ENCODE data around the gene NCOR1.
"Not testable (repeated sequence)": the region's sequence is repeated elsewhere in the genome, so short reads cannot be mapped to it uniquely, and the experiment has no call there.

The NCOR1 gene

DNA sequence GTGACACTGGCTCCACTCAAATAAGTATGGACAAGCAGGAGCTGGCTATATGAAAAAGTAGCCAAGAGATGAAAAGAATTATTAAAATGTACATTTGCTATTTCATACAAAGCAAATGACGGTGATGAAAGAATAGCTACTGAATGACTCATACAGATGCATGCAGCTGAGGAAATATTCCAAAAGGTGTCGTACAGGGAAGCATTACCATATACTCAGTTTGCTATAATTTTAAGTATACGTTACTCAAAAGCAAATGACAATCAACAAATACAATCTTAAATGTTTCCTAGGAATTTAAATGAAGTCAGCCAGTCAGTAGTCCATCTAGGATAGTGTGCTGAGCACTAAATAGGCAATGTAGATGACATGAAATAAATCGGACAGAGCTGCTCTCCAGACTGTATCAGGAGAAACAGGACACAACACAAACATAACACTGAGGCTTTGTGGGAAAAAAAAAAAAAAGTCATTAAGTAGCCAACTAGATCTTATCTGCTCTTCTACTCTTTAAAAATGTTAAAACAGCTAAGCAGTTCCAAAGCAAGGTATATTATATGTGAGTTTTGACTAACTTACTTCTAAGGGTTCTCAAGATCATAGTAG lies 65.0 kb downstream of the NCOR1 start:
- no peak for DNase-seq (ENCODE audit: low read depth, low spot score)

GRCh38 chr17:16148596-16148995 lies 66.7 kb downstream of the NCOR1 start:
- DNase-seq (ENCODE audit: low read depth, low spot score) = no peak

DNA sequence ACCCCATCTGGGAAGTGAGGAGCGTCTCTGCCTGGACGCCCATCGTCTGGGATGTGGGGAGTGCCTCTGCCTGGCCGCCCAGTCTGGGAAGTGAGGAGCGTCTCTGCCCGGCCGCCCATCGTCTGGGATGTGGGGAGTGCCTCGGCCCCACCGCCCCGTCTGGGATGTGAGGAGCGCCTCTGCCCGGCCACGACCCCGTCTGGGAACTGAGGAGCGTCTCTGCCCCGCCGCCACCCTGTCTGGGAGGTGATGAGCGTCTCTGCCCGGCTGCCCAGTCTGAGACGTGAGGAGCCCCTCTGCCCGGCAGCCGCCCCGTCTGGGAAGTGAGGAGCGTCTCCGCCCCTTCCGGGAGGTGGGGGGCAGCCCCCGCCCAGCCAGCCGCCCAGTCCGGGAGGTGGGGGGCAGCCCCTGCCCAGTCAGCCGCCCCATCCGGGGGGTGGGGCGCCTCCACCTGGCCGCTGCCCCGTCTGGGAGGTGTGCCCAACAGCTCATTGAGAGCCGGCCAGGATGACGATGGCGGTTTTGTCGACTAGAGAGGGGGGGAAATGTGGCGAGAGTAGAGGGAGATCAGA lies 69.9 kb downstream of the NCOR1 start:
- not testable (repeated sequence) for DNase-seq (ENCODE audit: low read depth, low spot score)

- no peak for DNase-seq (ENCODE audit: low read depth, low spot score)
These were observed 73.6 kb downstream of the NCOR1 start for GRCh38 chr17:16141685-16142084.

GRCh38 chr17:16140854-16141253 lies 74.5 kb downstream of the NCOR1 start:
- DNase-seq (ENCODE audit: low read depth, low spot score) = no peak

DNA sequence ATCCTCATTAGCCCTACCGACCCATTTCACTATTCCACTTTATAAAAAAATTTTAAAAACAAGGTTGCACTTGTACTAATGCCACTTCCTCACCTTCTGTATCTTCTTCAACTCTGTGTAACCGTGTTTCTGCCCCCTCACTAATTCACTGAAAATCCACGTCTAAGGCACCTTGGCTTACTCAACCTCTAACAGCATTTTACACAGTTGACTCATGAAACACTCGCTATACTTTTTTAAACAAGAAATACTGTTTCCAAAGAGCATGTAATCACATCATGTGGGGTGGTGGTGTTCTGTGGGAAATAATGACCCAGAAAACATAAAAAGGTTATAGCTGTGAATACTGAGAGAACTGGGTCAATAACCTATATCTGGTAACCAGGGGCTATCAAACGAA lies 79.9 kb downstream of the NCOR1 start:
- DNase-seq (ENCODE audit: low read depth, low spot score) = no peak

- no peak for DNase-seq (ENCODE audit: low read depth, low spot score)
These were observed 83.7 kb downstream of the NCOR1 start for GRCh38 chr17:16131593-16131992.

GRCh38 chr17:16129441-16130205 lies 85.7 kb downstream of the NCOR1 start:
- DNase-seq (ENCODE audit: low read depth, low spot score) = no peak

DNA sequence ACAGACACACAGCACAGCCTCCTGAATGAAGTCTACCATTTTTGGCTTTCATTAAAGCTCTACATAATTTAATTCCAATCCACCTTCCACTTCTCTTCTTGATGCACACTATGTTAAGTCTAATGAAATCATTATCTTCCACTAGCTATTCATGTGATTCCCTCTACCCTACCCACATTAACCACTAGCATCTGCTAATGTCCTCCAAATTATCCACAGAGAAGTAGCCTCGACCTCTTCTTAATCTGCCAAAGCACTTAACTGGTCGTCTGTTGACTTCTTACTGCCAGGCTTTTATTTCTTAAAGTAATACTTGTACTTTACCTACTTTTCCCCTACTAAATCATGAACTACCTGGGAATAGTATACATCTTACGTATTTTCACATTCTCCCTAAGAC lies 91.8 kb downstream of the NCOR1 start:
- DNase-seq (ENCODE audit: low read depth, low spot score) = no peak

DNA sequence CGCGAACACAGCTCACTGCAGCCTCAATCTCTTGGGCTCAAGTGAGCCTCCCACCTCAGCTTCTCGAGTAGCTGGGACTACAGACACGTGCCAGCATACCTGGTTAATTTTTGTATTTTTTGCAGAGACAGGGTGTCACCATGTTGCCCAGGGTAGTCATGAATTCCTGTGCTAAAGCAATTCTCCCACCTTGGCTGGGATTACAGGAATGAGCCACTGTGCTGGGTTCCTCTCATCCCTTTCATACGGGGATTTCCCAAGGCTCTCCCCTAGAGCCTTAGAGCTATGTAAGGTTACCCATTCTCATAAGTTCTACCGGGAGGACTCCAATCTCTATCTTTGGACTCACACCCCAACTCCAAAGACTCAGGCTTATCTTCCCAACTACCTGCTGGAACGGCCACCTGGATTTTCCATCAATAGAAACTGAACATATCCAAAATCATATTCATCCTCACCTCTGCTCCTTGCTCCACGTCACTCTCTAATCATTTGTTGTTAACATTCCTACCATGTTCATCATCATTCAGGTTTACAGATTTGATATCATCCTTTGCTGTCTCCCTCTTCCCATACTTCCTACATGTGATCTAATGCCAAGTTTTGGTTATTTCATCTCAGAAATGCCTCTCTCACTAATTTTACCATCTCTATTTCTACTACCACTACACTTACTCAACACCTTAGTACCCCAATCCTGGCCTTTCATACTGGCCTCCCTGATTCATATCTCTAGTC lies 92.5 kb downstream of the NCOR1 start:
- DNase-seq (ENCODE audit: low read depth, low spot score) = no peak

- DNase-seq (ENCODE audit: low read depth, low spot score) = no peak
These were observed 93.4 kb downstream of the NCOR1 start for GRCh38 chr17:16121915-16122314.

- DNase-seq (ENCODE audit: low read depth, low spot score) = no peak
These were observed 94.4 kb downstream of the NCOR1 start for GRCh38 chr17:16120937-16121336.

GRCh38 chr17:16117149-16117548 lies 98.2 kb downstream of the NCOR1 start:
- no peak for DNase-seq (ENCODE audit: low read depth, low spot score)

DNA sequence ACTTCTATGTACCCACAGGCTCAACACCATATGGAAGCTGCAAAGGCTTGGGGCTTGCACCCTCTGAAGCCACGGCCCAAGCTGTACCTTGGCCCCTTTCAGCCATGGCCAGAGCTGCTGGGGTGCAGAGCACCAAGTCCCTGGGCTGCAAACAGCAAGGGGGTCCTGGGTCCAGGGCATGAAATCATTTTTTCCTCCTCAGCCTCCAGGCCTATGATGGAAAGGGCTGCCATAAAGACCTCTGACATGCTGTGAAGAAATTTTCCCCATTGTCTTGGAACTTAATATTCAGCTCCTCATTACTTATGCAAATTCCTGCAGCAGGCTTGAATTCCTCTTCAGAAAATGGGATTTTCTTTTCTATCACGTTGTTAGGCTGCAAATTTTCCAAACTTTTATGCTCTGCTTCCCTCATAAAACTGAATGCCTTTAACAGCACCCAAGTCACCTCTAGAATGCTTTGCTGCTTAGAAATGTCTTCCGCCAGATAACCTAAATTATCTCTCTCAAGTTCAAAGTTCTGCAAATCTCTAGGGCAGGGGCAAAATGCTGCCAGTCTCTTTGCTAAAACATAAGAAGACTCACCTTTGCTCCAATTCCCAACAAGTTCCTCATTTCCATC lies 100.1 kb downstream of the NCOR1 start:
- not testable (repeated sequence) for DNase-seq (ENCODE audit: low read depth, low spot score)

DNA sequence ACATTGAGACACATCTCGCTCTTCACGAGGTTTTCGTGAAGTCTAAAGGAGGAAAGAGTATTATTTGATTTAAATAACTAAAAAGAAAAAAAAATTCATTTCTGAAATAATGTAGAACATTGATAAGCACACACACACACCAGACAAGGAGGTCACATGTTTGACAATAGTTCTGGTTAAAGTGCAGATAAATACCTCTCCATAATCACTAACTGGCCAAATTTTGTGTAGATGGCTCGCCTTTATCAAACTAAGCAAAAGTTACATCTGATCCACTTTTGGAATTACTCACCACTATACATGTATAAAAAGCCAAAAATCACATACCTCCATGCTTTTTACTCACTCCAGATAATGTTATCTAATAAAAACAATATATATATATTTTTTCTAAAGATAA lies 106.5 kb downstream of the NCOR1 start:
- DNase-seq (ENCODE audit: low read depth, low spot score) = no peak

DNA sequence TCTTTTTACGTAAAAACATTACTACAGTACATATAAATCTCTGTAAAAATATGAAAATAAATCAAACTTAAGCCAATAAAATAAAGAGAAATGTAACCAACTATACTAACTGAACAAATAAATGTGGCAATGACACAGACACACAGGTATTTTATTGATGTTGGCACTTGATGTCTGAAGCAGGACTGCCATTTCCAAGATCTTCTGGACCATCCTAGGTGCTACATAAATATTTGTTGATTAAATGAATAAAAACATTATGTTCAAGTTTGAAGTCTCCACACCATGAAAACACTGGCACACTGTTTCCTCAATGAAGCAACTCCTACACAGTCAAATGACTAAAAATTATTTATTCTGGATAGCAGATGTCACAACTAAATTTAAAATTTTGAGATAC lies 106.9 kb downstream of the NCOR1 start:
- DNase-seq (ENCODE audit: low read depth, low spot score) = no peak

DNA sequence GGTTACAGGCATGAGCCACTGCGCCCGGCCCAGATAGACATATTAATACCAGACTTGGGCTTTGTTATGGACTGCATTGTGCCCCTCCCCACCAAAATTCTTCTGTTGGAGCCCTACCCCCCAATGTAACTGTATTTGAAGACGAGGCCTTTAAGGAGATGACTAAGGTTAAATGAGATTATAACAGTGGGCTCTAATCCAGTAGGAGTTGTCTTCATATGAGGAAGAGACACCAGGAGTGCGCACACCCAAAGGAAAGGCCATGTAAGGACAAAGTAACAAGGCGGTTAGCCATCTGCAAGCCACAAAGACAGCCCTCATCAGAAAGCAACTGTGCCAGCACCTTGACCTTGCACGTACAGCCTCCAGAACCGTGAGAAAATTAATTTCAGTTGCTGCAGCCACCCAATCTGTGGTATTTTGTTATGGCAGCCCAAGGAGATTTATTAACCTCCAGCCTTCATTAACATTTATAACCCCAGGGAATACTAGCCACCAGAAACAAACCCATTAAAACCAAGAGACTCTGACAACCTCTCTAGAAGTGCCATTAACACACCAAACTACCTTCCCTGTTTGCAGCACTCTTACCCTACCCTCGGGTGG lies 108.1 kb downstream of the NCOR1 start:
- DNase-seq (ENCODE audit: low read depth, low spot score) = no peak

- DNase-seq (ENCODE audit: low read depth, low spot score) = no peak
These were observed 109.0 kb downstream of the NCOR1 start for GRCh38 chr17:16106161-16106891.

DNA sequence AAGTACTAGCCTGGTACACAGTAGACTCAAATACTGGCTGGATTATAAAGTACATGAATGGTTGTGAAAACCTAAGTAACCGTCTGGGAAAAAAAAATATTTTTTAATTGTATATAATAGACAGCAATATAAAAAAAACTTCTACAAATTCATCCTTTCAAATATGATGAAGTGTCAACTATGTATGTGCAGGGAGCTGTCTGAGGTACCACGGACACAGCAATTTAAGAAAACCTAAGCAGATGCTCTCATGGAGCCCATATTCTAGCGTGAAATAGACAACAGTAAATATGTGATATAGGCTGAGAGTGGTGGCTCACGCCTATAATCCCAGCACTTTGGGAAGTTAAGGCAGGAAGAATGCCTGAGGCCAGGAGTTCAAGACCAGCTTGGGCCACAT lies 111.1 kb downstream of the NCOR1 start:
- DNase-seq (ENCODE audit: low read depth, low spot score) = no peak

DNA sequence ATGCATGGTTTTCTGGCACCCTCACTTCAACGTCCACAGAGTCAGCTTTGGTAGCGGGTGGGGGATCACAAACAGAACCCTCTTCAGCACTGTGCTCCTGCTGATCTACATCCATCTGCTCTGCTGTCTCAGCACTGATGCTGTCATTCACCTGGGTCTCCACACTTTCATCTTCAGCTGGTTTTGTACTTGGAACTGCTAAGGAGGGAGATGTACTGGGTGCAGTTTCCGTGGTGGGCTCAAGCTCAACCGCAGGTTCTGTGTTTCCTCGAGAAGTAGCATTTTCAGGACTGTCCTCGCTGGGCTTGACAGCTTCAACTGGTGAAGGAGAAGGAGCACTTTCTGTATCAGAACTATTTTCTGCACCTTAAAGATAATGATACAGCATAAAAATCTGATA lies 113.9 kb downstream of the NCOR1 start:
- no peak for DNase-seq (ENCODE audit: low read depth, low spot score)

Data from iPS DF 19.7 (cell line).